ENCODE results near the gene PICALM.
A peak's percentile ranks its signal among the peaks of the same experiment; 100 is the strongest.

PICALM gene

GRCh38 chr11:86056351-86056854 is 12.5 kb downstream of the PICALM start:
- TF ChIP-seq CREB1 (IDR thresholded peaks at IDR 0.05; ENCODE audit: low read depth) (no peak), MAX (IDR thresholded peaks at IDR 0.05) (no peak), TCF12 (IDR thresholded peaks at IDR 0.05; ENCODE audit: low read depth) (no peak)

- TF ChIP-seq REST (IDR thresholded peaks at IDR 0.05; ENCODE audit: low read depth) (no peak), ZBTB7A (IDR thresholded peaks at IDR 0.05; ENCODE audit: low read depth) (no peak), MAX (IDR thresholded peaks at IDR 0.05) (no peak), USF1 (IDR thresholded peaks at IDR 0.05) (no peak), EGR1 (IDR thresholded peaks at IDR 0.05) (no peak), TEAD4 (IDR thresholded peaks at IDR 0.05) (no peak), TCF12 (IDR thresholded peaks at IDR 0.05; ENCODE audit: low read depth) (no peak), CREB1 (IDR thresholded peaks at IDR 0.05; ENCODE audit: low read depth) (no peak), EP300 (IDR thresholded peaks at IDR 0.05; ENCODE audit: borderline replicate concordance) (no peak), NFIC (IDR thresholded peaks at IDR 0.05) (no peak), FOXM1 (IDR thresholded peaks at IDR 0.05; ENCODE audit: borderline replicate concordance, low read depth) (no peak), TAF1 (IDR thresholded peaks at IDR 0.05; ENCODE audit: low read depth) (no peak)
These were observed 15.9 kb downstream of the PICALM start for GRCh38 chr11:86052693-86053641.

GRCh38 chr11:86050196-86050709 is 18.6 kb downstream of the PICALM start:
- no peak for TF ChIP-seq TAF1 (IDR thresholded peaks at IDR 0.05; ENCODE audit: low read depth)
- TF ChIP-seq TEAD4 (IDR thresholded peaks at IDR 0.05), result no peak
- TF ChIP-seq USF1 (IDR thresholded peaks at IDR 0.05), result no peak
- TF ChIP-seq RAD21 (IDR thresholded peaks at IDR 0.05; ENCODE audit: low read depth), result no peak
- no peak for TF ChIP-seq REST (IDR thresholded peaks at IDR 0.05; ENCODE audit: low read depth)
- TF ChIP-seq CEBPB (IDR thresholded peaks at IDR 0.05), result no peak
- TF ChIP-seq ZBTB7A (IDR thresholded peaks at IDR 0.05; ENCODE audit: low read depth), result no peak
- TF ChIP-seq FOXM1 (IDR thresholded peaks at IDR 0.05; ENCODE audit: borderline replicate concordance, low read depth), result no peak
- TF ChIP-seq MAX (IDR thresholded peaks at IDR 0.05), result no peak
- TF ChIP-seq TCF12 (IDR thresholded peaks at IDR 0.05; ENCODE audit: low read depth), result no peak
- no peak for TF ChIP-seq EGR1 (IDR thresholded peaks at IDR 0.05)
- no peak for TF ChIP-seq CREB1 (IDR thresholded peaks at IDR 0.05; ENCODE audit: low read depth)
- no peak for TF ChIP-seq EP300 (IDR thresholded peaks at IDR 0.05; ENCODE audit: borderline replicate concordance)
- TF ChIP-seq NFIC (IDR thresholded peaks at IDR 0.05), result no peak
- TF ChIP-seq YY1 (IDR thresholded peaks at IDR 0.05; ENCODE audit: low read depth), result no peak

- 0 out of 2 replicates have a peak, but pooled peaks have one; percentile 34 for TF ChIP-seq CEBPB (IDR thresholded peaks at IDR 0.05)
- TF ChIP-seq TAF1 (IDR thresholded peaks at IDR 0.05; ENCODE audit: low read depth), result no peak
These were observed 21.5 kb downstream of the PICALM start for GRCh38 chr11:86047275-86047991.

GRCh38 chr11:86046116-86046515 is 22.8 kb downstream of the PICALM start:
- TF ChIP-seq CREB1 (IDR thresholded peaks at IDR 0.05; ENCODE audit: low read depth), result no peak
- TF ChIP-seq MAX (IDR thresholded peaks at IDR 0.05), result no peak
- no peak for TF ChIP-seq TCF12 (IDR thresholded peaks at IDR 0.05; ENCODE audit: low read depth)
- TF ChIP-seq USF1 (IDR thresholded peaks at IDR 0.05), result no peak
- no peak for TF ChIP-seq NFIC (IDR thresholded peaks at IDR 0.05)
- no peak for TF ChIP-seq ZBTB7A (IDR thresholded peaks at IDR 0.05; ENCODE audit: low read depth)
- no peak for TF ChIP-seq YY1 (IDR thresholded peaks at IDR 0.05; ENCODE audit: low read depth)
- TF ChIP-seq FOXM1 (IDR thresholded peaks at IDR 0.05; ENCODE audit: borderline replicate concordance, low read depth), result no peak
- no peak for TF ChIP-seq CEBPB (IDR thresholded peaks at IDR 0.05)
- TF ChIP-seq RAD21 (IDR thresholded peaks at IDR 0.05; ENCODE audit: low read depth), result no peak
- no peak for TF ChIP-seq EP300 (IDR thresholded peaks at IDR 0.05; ENCODE audit: borderline replicate concordance)
- TF ChIP-seq EGR1 (IDR thresholded peaks at IDR 0.05), result no peak
- TF ChIP-seq REST (IDR thresholded peaks at IDR 0.05; ENCODE audit: low read depth), result no peak
- no peak for TF ChIP-seq TAF1 (IDR thresholded peaks at IDR 0.05; ENCODE audit: low read depth)
- TF ChIP-seq TEAD4 (IDR thresholded peaks at IDR 0.05), result no peak
